NCI-H2171 (cell line): ENCODE data around the gene CUX1.

Source experiments
- DNase-seq: peaks from one replicate; lab custom pipeline; 2025; lab: John Stamatoyannopoulos, UW

CUX1 gene

DNA sequence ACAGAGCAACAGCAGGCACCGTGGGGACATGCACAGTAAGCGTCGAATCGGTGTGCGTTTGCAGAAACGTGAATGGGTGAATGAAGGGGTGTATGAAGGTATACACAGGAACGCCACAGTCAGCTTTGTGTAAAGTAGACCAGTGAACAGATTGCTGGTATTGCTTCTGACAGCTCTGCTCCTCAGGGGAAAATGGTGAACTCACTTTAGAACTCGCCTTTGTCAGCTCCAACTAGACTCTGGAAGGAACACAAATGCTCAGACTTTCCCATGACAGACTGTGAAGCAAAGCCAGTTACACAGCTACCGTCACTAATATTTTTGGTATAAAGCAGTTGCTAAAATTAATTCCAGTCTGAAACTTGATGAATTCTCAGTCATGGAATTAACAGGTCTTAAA is 78.9 kb downstream of the CUX1 start:
- no peak for DNase-seq

GRCh38 chr7:101896941-101897340 is 79.5 kb downstream of the CUX1 start:
- no peak for DNase-seq

GRCh38 chr7:101898106-101898505 is 80.7 kb downstream of the CUX1 start:
- no peak for DNase-seq

- DNase-seq = no peak
Observed at GRCh38 chr7:101899616-101900015, 82.2 kb downstream of the CUX1 start.

DNA sequence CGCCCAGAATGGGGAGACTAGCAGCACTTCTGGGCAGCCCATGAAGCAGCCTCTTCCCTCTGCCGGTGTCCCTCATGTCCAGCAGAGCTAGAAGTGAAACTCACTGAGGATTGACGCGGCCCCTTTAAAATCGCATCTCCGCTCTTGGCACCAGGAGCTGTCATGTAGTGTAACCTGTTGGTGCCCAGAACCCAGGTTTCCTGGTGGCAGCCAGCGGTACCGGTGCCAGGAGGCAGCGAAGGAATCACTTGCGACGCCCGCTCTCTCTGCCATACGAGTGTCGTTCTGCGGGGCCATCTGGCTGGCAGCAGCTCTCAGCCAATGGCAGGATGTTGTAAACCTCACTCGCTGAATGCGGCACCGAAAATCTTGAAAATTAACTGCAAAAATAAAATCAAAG is 82.7 kb downstream of the CUX1 start:
- DNase-seq = no peak

- no peak for DNase-seq
Observed at GRCh38 chr7:101901661-101902491, 84.5 kb downstream of the CUX1 start.

DNA sequence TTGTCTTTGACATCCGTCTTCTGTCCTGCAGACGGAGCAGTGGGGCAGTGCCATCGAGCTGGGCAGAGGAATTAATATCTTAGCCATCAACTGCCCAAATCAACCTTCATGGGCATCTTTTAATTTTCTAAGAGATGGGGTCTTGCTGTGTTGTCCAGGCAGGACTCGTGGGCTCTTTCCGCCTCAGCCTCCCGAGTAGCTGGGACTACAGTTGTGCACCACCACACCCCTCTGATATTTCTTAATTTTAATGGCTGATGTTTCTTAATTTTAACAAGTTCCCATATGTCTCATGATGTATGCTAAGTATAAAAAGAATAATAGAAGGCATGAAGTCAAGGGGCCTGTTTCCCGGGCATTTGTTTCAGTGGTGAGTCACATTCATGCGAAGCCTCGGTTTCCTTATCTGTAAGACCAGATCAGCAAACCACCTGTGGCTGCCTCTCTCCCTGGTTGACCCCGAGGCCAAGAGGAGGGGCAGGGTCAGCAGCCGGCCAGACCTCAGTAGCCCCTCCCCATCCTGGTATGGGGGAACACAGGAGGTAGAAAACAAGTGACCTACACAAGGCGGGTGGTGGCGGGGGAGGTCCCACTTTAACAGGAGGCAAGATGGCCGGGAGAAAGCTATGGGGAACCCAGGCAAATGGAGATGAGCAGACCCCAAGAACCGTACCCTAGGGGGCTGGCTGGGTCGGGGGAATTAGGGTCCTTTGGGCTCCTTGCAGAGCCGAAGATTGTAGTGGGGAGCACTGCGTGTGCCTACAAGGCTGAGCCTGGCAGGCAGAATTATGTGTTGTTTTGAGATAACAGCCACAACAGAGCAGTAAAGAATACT is 85.5 kb downstream of the CUX1 start:
- no peak for DNase-seq

- no peak for DNase-seq
Observed at GRCh38 chr7:101903515-101903868, 86.1 kb downstream of the CUX1 start.

DNA sequence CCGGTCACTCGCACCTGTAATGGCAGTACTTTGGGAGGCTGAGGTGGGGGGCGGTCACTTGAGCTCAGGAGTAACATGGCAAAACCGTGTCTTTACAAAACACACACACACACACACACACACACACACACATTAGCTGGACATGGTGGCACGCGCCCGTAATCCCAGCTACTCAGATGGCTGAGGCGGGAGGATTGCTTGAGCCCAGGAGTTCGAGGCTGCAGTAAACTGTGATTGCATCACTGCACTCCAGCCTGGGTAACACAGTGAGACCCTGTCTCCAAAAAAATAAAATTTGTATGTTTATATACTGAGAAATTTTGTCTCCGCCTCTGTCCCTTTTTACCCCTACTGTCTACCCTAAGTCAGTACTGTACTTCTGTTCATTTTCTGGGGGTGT is 86.6 kb downstream of the CUX1 start:
- DNase-seq = no peak

GRCh38 chr7:101905203-101905865 is 87.9 kb downstream of the CUX1 start:
- DNase-seq = no peak

- DNase-seq = no peak
Observed at GRCh38 chr7:101906291-101907240, 89.1 kb downstream of the CUX1 start.

GRCh38 chr7:101910991-101911799 is 93.8 kb downstream of the CUX1 start:
- no peak for DNase-seq

- no peak for DNase-seq
Observed at GRCh38 chr7:101911800-101912715, 94.6 kb downstream of the CUX1 start.

DNA sequence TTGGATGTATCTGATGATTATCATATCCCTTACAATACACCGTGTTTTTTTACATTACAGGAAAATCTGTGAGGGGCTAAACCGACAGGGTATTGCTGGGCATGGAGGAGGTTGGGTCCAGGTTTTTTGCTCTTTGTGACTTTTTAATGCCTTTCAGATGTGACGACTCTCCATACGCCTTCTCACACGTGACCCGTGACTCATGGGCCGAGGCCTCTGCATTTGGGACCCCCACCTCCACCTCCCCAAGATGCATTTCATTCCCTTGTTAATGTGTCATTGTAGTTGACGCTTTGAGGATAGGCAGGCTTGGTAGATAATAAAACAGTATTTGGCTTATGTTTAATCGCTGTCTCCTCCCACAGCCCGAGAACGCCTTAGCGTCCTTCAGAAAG is 95.3 kb downstream of the CUX1 start:
- DNase-seq = no peak

- DNase-seq = peak; percentile 26
Observed at GRCh38 chr7:101913247-101913721, 95.9 kb downstream of the CUX1 start.

GRCh38 chr7:101913851-101914250 is 96.4 kb downstream of the CUX1 start:
- DNase-seq = peak; percentile 67

- DNase-seq = peak; percentile 89
Observed at GRCh38 chr7:101915000-101915399, 97.6 kb downstream of the CUX1 start.

GRCh38 chr7:101916041-101916800 is 98.8 kb downstream of the CUX1 start:
- peak; percentile 7 for DNase-seq

- DNase-seq = no peak
Observed at GRCh38 chr7:101916876-101917275, 99.5 kb downstream of the CUX1 start.
